H1 (cell line): ENCODE results near the gene SWT1. TPM values are rescaled to one million over a fixed set of nuclear protein-coding genes. Genes with fewer than 3 reads are reported as not detected.

Source experiments
- CTCF ChIA-PET: fragments of 300-600 bp; sonication (Branson Sonifier 250); formaldehyde crosslinking; loops from one replicate; lab custom pipeline; 2021; ENCODE audit not compliant: partially characterized antibody; lab: Charles Lee
- POLR2A ChIA-PET: fragments of 300-600 bp; sonication (Branson Sonifier 250); formaldehyde crosslinking; loops from one replicate; lab custom pipeline; 2021; ENCODE audit warnings: inconsistent platforms; ENCODE audit not compliant: partially characterized antibody; lab: Charles Lee
- DNase-seq, 2 experiments: peaks; one replicate each; pipeline versions ENCODE4 v3.0.0 to v3.0.0-alpha.2; 2010 to 2022; ENCODE audit warnings: low spot score in 2 of 2, low read depth in 1 of 2, mixed read lengths in 1 of 2
- FAIRE-seq: peaks from 2 replicates; lab custom pipeline; 2011; peaks lifted over from hg19 to GRCh38; lab: Jason Lieb, UNC
- H2AFZ ChIP-seq: 2 replicates; pipeline ENCODE4 v1.8.1; 2012; ENCODE audit warnings: low read length, inconsistent platforms
- H2AK5ac ChIP-seq: 2 replicates; pipeline ENCODE4 v1.6.1; 2013; ENCODE audit warnings: low read depth, low read length
- H2BK120ac ChIP-seq: replicated peaks from 2 replicates; pipeline ENCODE3; 2013; ENCODE audit warnings: low read depth, low read length, inconsistent platforms
- H2BK12ac ChIP-seq: 2 replicates; pipeline ENCODE4 v1.6.1; 2013; ENCODE audit warnings: low read depth, low read length
- H2BK15ac ChIP-seq: 2 replicates; pipeline ENCODE4 v1.6.1; 2013; ENCODE audit warnings: low read length
- H2BK20ac ChIP-seq: 2 replicates; pipeline ENCODE4 v1.6.1; 2013; ENCODE audit warnings: low read length
- H2BK5ac ChIP-seq: 2 replicates; pipeline ENCODE4 v1.6.1; 2013; ENCODE audit warnings: low read depth, low read length
- H3K14ac ChIP-seq: 2 replicates; pipeline ENCODE4 v1.6.1; 2013; ENCODE audit warnings: inconsistent platforms; ENCODE audit not compliant: insufficient read length
- H3K18ac ChIP-seq: 2 replicates; pipeline ENCODE4 v1.6.1; 2013; ENCODE audit warnings: low read length; ENCODE audit errors: extremely low read depth
- H3K23ac ChIP-seq: 2 replicates; pipeline ENCODE4 v1.6.1; 2013; ENCODE audit warnings: inconsistent platforms; ENCODE audit not compliant: insufficient read length
- H3K23me2 ChIP-seq: 2 replicates; pipeline ENCODE4 v1.6.1; 2013; ENCODE audit warnings: low read depth, low read length
- H3K27ac ChIP-seq: 2 replicates; pipeline ENCODE4 v1.6.1; 2011; ENCODE audit warnings: low read depth, low read length, inconsistent platforms
- H3K27me3 ChIP-seq, 4 experiments: replicated peaks in 1 of 4; 1 replicate in 1 of 4; 2 replicates in 3 of 4; pipeline versions ENCODE4 v1.6.1 to v1.8.1; 2011 to 2013; ENCODE audit warnings: low read length in 3 of 4, mild to moderate bottlenecking in 3 of 4, inconsistent platforms in 2 of 4, mixed read lengths in 2 of 4, moderate library complexity in 1 of 4; ENCODE audit not compliant: control insufficient read depth in 3 of 4, insufficient read depth in 3 of 4; ENCODE audit errors: extremely low read depth in 1 of 4
- H3K36me3 ChIP-seq, 4 experiments: 2 replicates each; pipeline versions ENCODE4 v1.6.1 to v1.8.1; 2011 to 2013; ENCODE audit warnings: mild to moderate bottlenecking in 4 of 4, low read length in 3 of 4, moderate library complexity in 2 of 4, control low read depth in 1 of 4, inconsistent platforms in 1 of 4; ENCODE audit not compliant: insufficient read depth in 4 of 4, control insufficient read depth in 2 of 4
- H3K4ac ChIP-seq: replicated peaks from 2 replicates; pipeline ENCODE3; 2013; ENCODE audit warnings: low read length, low read depth, mixed read lengths, inconsistent platforms; ENCODE audit not compliant: insufficient read length
- H3K4me1 ChIP-seq, 4 experiments: replicated peaks in 1 of 4; 1 replicate in 1 of 4; 2 replicates in 3 of 4; pipeline versions ENCODE4 v1.6.1 to v1.8.1; 2011 to 2013; ENCODE audit warnings: low read length in 3 of 4, inconsistent platforms in 2 of 4, mixed read lengths in 1 of 4; ENCODE audit not compliant: insufficient read depth in 4 of 4, control insufficient read depth in 3 of 4
- H3K4me2 ChIP-seq, 2 experiments: 2 replicates each; pipeline versions ENCODE4 v1.6.1 to v1.8.1; 2011 to 2013; ENCODE audit warnings: low read depth in 2 of 2, low read length in 2 of 2, control low read depth in 1 of 2, inconsistent platforms in 1 of 2, mild to moderate bottlenecking in 1 of 2; ENCODE audit not compliant: insufficient read depth in 1 of 2
- H3K4me3 ChIP-seq, 4 experiments: fragments of 200-600, 300-600 bp in 1 of 4; sonication (generic), shearing (Covaris generic), sonication (Bioruptor Twin) in 1 of 4; 2 replicates each; pipeline versions ENCODE4 v1.5.1 to v1.8.1; 2011 to 2016; ENCODE audit warnings: low read length in 4 of 4, low read depth in 3 of 4, control low read depth in 2 of 4, inconsistent platforms in 2 of 4, mild to moderate bottlenecking in 2 of 4, mixed read lengths in 1 of 4, moderate library complexity in 1 of 4; ENCODE audit not compliant: insufficient read depth in 2 of 4; ENCODE audit errors: extremely low read depth in 1 of 4
- H3K56ac ChIP-seq: replicated peaks from 2 replicates; pipeline ENCODE3; 2013; ENCODE audit warnings: low read depth, mild to moderate bottlenecking, mixed read lengths, low read length, inconsistent platforms; ENCODE audit not compliant: insufficient read length
- H3K79me1 ChIP-seq: 2 replicates; pipeline ENCODE4 v1.6.1; 2013; ENCODE audit warnings: low read depth, low read length, control low read depth
- H3K79me2 ChIP-seq, 2 experiments: 2 replicates each; pipeline versions ENCODE4 v1.6.1 to v1.8.1; 2012 to 2013; ENCODE audit warnings: low read length in 2 of 2, mild to moderate bottlenecking in 2 of 2, inconsistent platforms in 1 of 2; ENCODE audit not compliant: insufficient read depth in 2 of 2, control insufficient read depth in 1 of 2
- H3K9ac ChIP-seq, 4 experiments: replicated peaks in 1 of 4; 1 replicate in 1 of 4; 2 replicates in 3 of 4; pipeline versions ENCODE4 v1.6.1 to v1.8.1; 2011 to 2013; ENCODE audit warnings: low read depth in 3 of 4, low read length in 3 of 4, control low read depth in 2 of 4, mild to moderate bottlenecking in 2 of 4, moderate library complexity in 2 of 4, inconsistent platforms in 1 of 4; ENCODE audit errors: extremely low read depth in 1 of 4
- H3K9me3 ChIP-seq, 2 experiments: 2 replicates each; pipeline versions ENCODE4 v1.6.1 to v1.8.1; 2012 to 2013; ENCODE audit warnings: mild to moderate bottlenecking in 2 of 2, moderate library complexity in 2 of 2, control low read depth in 1 of 2, inconsistent platforms in 1 of 2, low read depth in 1 of 2, low read length in 1 of 2, mixed read lengths in 1 of 2; ENCODE audit not compliant: insufficient read depth in 2 of 2
- H4K20me1 ChIP-seq, 2 experiments: replicated peaks in 1 of 2; 2 replicates each; pipeline versions ENCODE3 to v1.8.1; 2011 to 2013; ENCODE audit warnings: inconsistent platforms in 2 of 2, low read length in 2 of 2, mild to moderate bottlenecking in 1 of 2; ENCODE audit not compliant: insufficient read depth in 2 of 2, control insufficient read depth in 1 of 2
- H4K5ac ChIP-seq: 2 replicates; pipeline ENCODE4 v1.6.1; 2013; ENCODE audit warnings: low read length, low read depth, mixed read lengths, inconsistent platforms; ENCODE audit not compliant: insufficient read length
- H4K8ac ChIP-seq: 2 replicates; pipeline ENCODE4 v1.8.0; 2013; ENCODE audit warnings: mild to moderate bottlenecking, moderate library complexity, low read length, inconsistent platforms; ENCODE audit not compliant: insufficient read depth; ENCODE audit errors: extremely low read depth
- H4K91ac ChIP-seq: replicated peaks from 2 replicates; pipeline ENCODE3; 2013; ENCODE audit warnings: low read length, mixed read lengths, inconsistent platforms; ENCODE audit not compliant: insufficient read length
- ASH2L ChIP-seq: fragments of 200-600, 300-600 bp; sonication (generic); IDR thresholded peaks from one replicate; pipeline ENCODE4 v1.7.1; 2017; ENCODE audit warnings: low read length
- CHD1 ChIP-seq: IDR thresholded peaks from 2 replicates; pipeline ENCODE4 v1.6.1; 2012; ENCODE audit warnings: low read depth, low read length, improper control_type of control experiment
- HDAC6 ChIP-seq: IDR thresholded peaks from one replicate; pipeline ENCODE4 v1.7.1; 2012; ENCODE audit warnings: low read depth, mild to moderate bottlenecking, inconsistent platforms, low read length, moderate library complexity
- KDM4A ChIP-seq: IDR thresholded peaks from one replicate; pipeline ENCODE4 v1.7.1; 2012; ENCODE audit warnings: low read depth, mild to moderate bottlenecking, moderate library complexity, low read length, inconsistent platforms; ENCODE audit not compliant: severe bottlenecking
- PHF8 ChIP-seq: fragments of 200-600 bp; sonication (generic); conservative IDR thresholded peaks from 2 replicates; pipeline ENCODE4 v1.7.1; 2012; ENCODE audit warnings: low read depth, mild to moderate bottlenecking, inconsistent platforms, low read length, moderate library complexity
- POU5F1 ChIP-seq: IDR thresholded peaks from 2 replicates; pipeline ENCODE4 v1.6.1; 2011; ENCODE audit warnings: low read depth, mild to moderate bottlenecking, low read length, moderate library complexity
- RAD21 ChIP-seq, 2 experiments: IDR thresholded peaks in 1 of 2; conservative IDR thresholded peaks in 1 of 2; 2 replicates each; pipeline ENCODE4 v1.6.1; 2011; ENCODE audit warnings: low read depth in 2 of 2, low read length in 2 of 2, improper control_type of control experiment in 1 of 2, inconsistent platforms in 1 of 2, mild to moderate bottlenecking in 1 of 2, moderate library complexity in 1 of 2
- SIN3A ChIP-seq, 2 experiments: IDR thresholded peaks in 1 of 2; conservative IDR thresholded peaks in 1 of 2; 2 replicates each; pipeline ENCODE4 v1.6.1; 2011 to 2012; ENCODE audit warnings: low read length in 2 of 2, improper control_type of control experiment in 1 of 2, low read depth in 1 of 2, mild to moderate bottlenecking in 1 of 2
- SP4 ChIP-seq: IDR thresholded peaks from 2 replicates; pipeline ENCODE4 v1.6.1; 2012; ENCODE audit warnings: low read length, inconsistent platforms
- YY1 ChIP-seq: IDR thresholded peaks from 2 replicates; pipeline ENCODE4 v1.6.1; 2011; ENCODE audit warnings: low read depth, mild to moderate bottlenecking, low read length
- WGBS, 2 experiments: shearing (Covaris generic) in 1 of 2; methylation state at CpG; one replicate each; pipeline versions ENCODE4 v1.1.6 to v1.1.7; 2013 to 2015; ENCODE audit warnings: low lambda C conversion rate in 2 of 2, mixed read lengths in 2 of 2, inconsistent platforms in 1 of 2, low coverage in 1 of 2, missing lambda C conversion rate in 1 of 2; ENCODE audit not compliant: insufficient replicate concordance in 2 of 2, insufficient coverage in 1 of 2, insufficient read length in 1 of 2; ENCODE audit errors: extremely low coverage in 1 of 2, missing lambda C conversion rate in 1 of 2; 5-methylcytosine and 5-hydroxymethylcytosine counted together
- polyA plus RNA-seq, 7 experiments: library from polyadenylated mRNA; depleted of rRNA in 3 of 7; stranded (reverse) in 5 of 7; unstranded in 2 of 7; fragments of >200 nt in 5 of 7; fragments of 200-250 nt in 2 of 7; gene quantifications; 1 replicate in 5 of 7; 2 replicates in 1 of 7; 4 replicates in 1 of 7; pipeline versions ENCODE4 v1.2.1 to v1.2.3, GENCODE V29; 2011 to 2013; ENCODE audit warnings: missing spikeins in 2 of 7, mixed read lengths in 2 of 7
- total RNA-seq: library from RNA; stranded (reverse); fragmentation: NEBNext Ultra II Directional; extraction: Animal tissue kit (Norgen Biotek cat#: 25700); gene quantifications from 2 replicates; pipeline ENCODE4 v1.2.1, GENCODE V29; 2021

Gene SWT1
- total and polyA plus RNA-seq, 2 of the 8 experiments (the other 6 are each of a cell fraction or from before 2014, with no cell fraction given), result 1.4 to 6.2 TPM

DNA sequence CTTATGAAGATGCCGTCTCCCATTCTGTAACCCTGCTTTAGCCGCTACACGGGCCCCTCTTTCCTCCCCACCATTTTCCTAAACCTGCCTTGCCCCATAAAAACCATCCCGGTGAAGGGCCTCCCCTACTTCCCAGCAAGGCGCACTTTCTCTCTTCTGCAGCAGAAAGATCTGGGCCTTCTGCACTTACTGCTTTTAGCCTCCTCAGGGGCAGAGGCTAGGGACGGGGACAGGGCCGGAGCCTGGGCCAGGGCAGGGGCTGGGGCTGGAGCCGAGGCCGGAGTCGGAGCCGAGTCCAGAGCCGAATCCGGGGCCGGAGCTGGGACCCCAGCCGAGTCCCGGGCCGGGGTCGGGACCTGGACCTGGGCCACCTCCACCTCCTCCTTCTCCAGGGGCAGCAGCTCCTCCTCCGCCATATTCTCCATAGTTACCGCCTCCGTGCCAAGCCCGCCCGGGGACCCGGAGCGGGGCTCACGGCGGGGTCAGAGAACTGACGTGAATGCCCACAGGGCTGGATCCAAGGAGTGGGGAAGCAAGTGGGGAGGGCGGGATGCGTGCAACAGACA, 596 bp upstream of the SWT1 start:
- Histone ChIP-seq H3K56ac (peak overlapping the region; percentile 70), H2BK15ac (no peak overlapping the region), H3K23ac (no peak overlapping the region), H2AK5ac (no peak overlapping the region), H3K27ac (peak overlapping the region; percentile 92), H3K23me2 (peaks cover 13% of the 10 kb centered on the region), H3K18ac (peak overlapping the region; percentile 99), H3K9ac (peak overlapping the region; percentile 89 to 98 (median 92)), H3K27me3 (no peaks in the 10 kb centered on the region), H4K91ac (peak overlapping the region; percentile 61), H3K4me2 (peak overlapping the region; percentile 74 to 75), H2BK120ac (no peak overlapping the region), H4K8ac (peak overlapping the region; percentile 98; the same call in 1 of the 2 replicates), H3K9me3 (no peaks in the 10 kb centered on the region), H3K4me1 (no peaks in the 10 kb centered on the region; a peak in 3 of 7 replicates), H4K20me1 (no peaks in the 10 kb centered on the region), H3K14ac (no peak overlapping the region), H2AFZ (peak overlapping the region; percentile 68), H3K79me2 (peaks cover 0 to 13% of the 10 kb centered on the region in 2 experiments; a peak in 2 of 4 replicates), H2BK20ac (no peak overlapping the region), H3K79me1 (no peaks in the 10 kb centered on the region), H2BK5ac (peak overlapping the region; percentile 95), H4K5ac (peak overlapping the region; percentile 99), H3K36me3 (peaks cover 0 to 2% (median 0%) of the 10 kb centered on the region in 4 experiments; a peak in 1 of 8 replicates), H3K4me3 (peak overlapping the region; percentile 85 to 97 (median 87)), H3K4ac (peak overlapping the region; percentile 33), H2BK12ac (no peak overlapping the region)
- no peak for FAIRE-seq
- ChIA-PET POLR2A (interaction anchor here (0.8 to 2.1 kb wide), 4 partner anchors 13 to 182 kb away, joined by 3 to 16 read pairs (median 6); partner anchors contain the start of genes NIBAN1 and RNF2), CTCF (interaction anchor here (2.3 to 8.0 kb wide), 2 partner anchors 13 to 112 kb away, joined by 7 to 60 read pairs; no protein-coding TSS in a partner anchor)
- no peak for DNase-seq
- 1% methylated on average over 19 of the region's 30 CpGs; no CpG with 5 or more reads in 1 of the 2 experiments for WGBS, 2 experiments
- TF ChIP-seq SP4 (no peak), POU5F1 (no peak), YY1 (peak; percentile 79), ASH2L (peak; percentile 95), HDAC6 (no peak), KDM4A (peak; percentile 36), SIN3A (conservative IDR thresholded peaks at IDR 0.05 in 1 of 2, IDR thresholded peaks at IDR 0.05 in 1 of 2; ENCODE audit: low read depth in 1 of 2, low read length in 2 of 2) (0 out of 4 replicates have a peak, but pooled peaks of 1 of the 2 experiments have one; percentile 42), CHD1 (no peak), RAD21 (IDR thresholded peaks at IDR 0.05 in 1 of 2, conservative IDR thresholded peaks at IDR 0.05 in 1 of 2; ENCODE audit: low read depth in 2 of 2, low read length in 2 of 2) (no peak), PHF8 (peak; percentile 94)
